ENCODE measurements around the gene PAPOLG. TPM values are rescaled to one million over a fixed set of nuclear protein-coding genes. Genes with fewer than 3 reads are reported as not detected.

Gene PAPOLG
- total RNA-seq, 5 donors from 2014 or later (not counting 1 experiment from before 2014, with no cell fraction given) = 20.6 to 34.8 (median 29.6) TPM

- Mint-ChIP-seq H3K36me3 (no peaks in the 10 kb centered on the region), H3K4me1 (peaks cover 0 to 4% (median 3%) of the 10 kb centered on the region in 3 donors), H3K27ac (no peak overlapping the region), H3K9me3 (no peaks in the 10 kb centered on the region), H3K4me3 (no peak overlapping the region), H3K27me3 (peaks cover 0 to 5% of the 10 kb centered on the region in 2 donors)
- Histone ChIP-seq H3K9me3 (no peaks in the 10 kb centered on the region), H3K27me3 (replicated peaks in 1 of 2; ENCODE audit: control insufficient read depth in 2 of 2, extremely low read depth in 1 of 2, insufficient read depth in 2 of 2, low read length in 1 of 2) (no peaks in the 10 kb centered on the region), H3K4me1 (ENCODE audit: control insufficient read depth in 1 of 2, extremely low read depth in 1 of 2, insufficient read depth in 2 of 2, low read length in 2 of 2) (no peaks in the 10 kb centered on the region), H3K36me3 (ENCODE audit: control insufficient read depth in 2 of 2, extremely low read depth in 1 of 2, insufficient read depth in 1 of 2, low read length in 1 of 2) (no peaks in the 10 kb centered on the region), H3K4me3 (ENCODE audit: control insufficient read depth in 1 of 2, extremely low read depth in 1 of 2, low read length in 1 of 2) (no peak overlapping the region), H3K27ac (ENCODE audit: low read length) (no peak overlapping the region)
- ATAC-seq (replicated peaks in 1 of 4) (no peak), DNase-seq (no peak)
- ChIA-PET CTCF (no interaction called here), POLR2A (interaction anchor here in 1 of 2 donors (0.7 kb wide), 1 partner anchor 848 kb away, joined by 3 read pairs; no protein-coding TSS in a partner anchor)
- WGBS (ENCODE audit: insufficient coverage) = 79% methylated on average over 7 of the region's 9 CpGs
Measured at GRCh38 chr2:60827369-60827768, 71.3 kb downstream of the PAPOLG start.

- H3K27me3 ChIP-seq (replicated peaks in 1 of 2; ENCODE audit: control insufficient read depth in 2 of 2, extremely low read depth in 1 of 2, insufficient read depth in 2 of 2, low read length in 1 of 2) = peaks cover 0 to 3% of the 10 kb centered on the region in 2 experiments
- no peaks in the 10 kb centered on the region for H3K4me1 ChIP-seq (ENCODE audit: control insufficient read depth in 1 of 2, extremely low read depth in 1 of 2, insufficient read depth in 2 of 2, low read length in 2 of 2)
- 80% methylated on average over 3 of the region's 4 CpGs for WGBS (ENCODE audit: insufficient coverage)
- CTCF ChIA-PET = no interaction called here
- Mint-ChIP-seq H3K4me1 (peaks cover 3 to 8% (median 4%) of the 10 kb centered on the region in 3 donors), H3K27ac (no peak overlapping the region), H3K27me3 (peaks cover 4 to 9% of the 10 kb centered on the region in 2 donors), H3K36me3 (no peaks in the 10 kb centered on the region), H3K4me3 (no peak overlapping the region), H3K9me3 (no peaks in the 10 kb centered on the region)
- H3K4me3 ChIP-seq (ENCODE audit: control insufficient read depth in 1 of 2, extremely low read depth in 1 of 2, low read length in 1 of 2) = no peak overlapping the region
- ATAC-seq (replicated peaks in 1 of 4) = no peak
- H3K9me3 ChIP-seq = no peaks in the 10 kb centered on the region
- DNase-seq = no peak
- POLR2A ChIA-PET = no interaction called here
- no peaks in the 10 kb centered on the region for H3K36me3 ChIP-seq (ENCODE audit: control insufficient read depth in 2 of 2, extremely low read depth in 1 of 2, insufficient read depth in 1 of 2, low read length in 1 of 2)
- H3K27ac ChIP-seq (ENCODE audit: low read length) = no peak overlapping the region
Measured at GRCh38 chr2:60830991-60831390, 74.9 kb downstream of the PAPOLG start.

- peaks cover 4 to 9% of the 10 kb centered on the region in 2 donors for H3K27me3 Mint-ChIP-seq
- no peak overlapping the region for H3K4me3 ChIP-seq (ENCODE audit: control insufficient read depth in 1 of 2, extremely low read depth in 1 of 2, low read length in 1 of 2)
- no peaks in the 10 kb centered on the region for H3K36me3 ChIP-seq (ENCODE audit: control insufficient read depth in 2 of 2, extremely low read depth in 1 of 2, insufficient read depth in 1 of 2, low read length in 1 of 2)
- peaks cover 0 to 3% of the 10 kb centered on the region in 2 experiments for H3K27me3 ChIP-seq (replicated peaks in 1 of 2; ENCODE audit: control insufficient read depth in 2 of 2, extremely low read depth in 1 of 2, insufficient read depth in 2 of 2, low read length in 1 of 2)
- no peaks in the 10 kb centered on the region for H3K9me3 ChIP-seq
- H3K27ac Mint-ChIP-seq = no peak overlapping the region
- no peak overlapping the region for H3K4me3 Mint-ChIP-seq
- no peaks in the 10 kb centered on the region for H3K4me1 ChIP-seq (ENCODE audit: control insufficient read depth in 1 of 2, extremely low read depth in 1 of 2, insufficient read depth in 2 of 2, low read length in 2 of 2)
- no peaks in the 10 kb centered on the region for H3K9me3 Mint-ChIP-seq
- H3K4me1 Mint-ChIP-seq = peaks cover 3 to 8% (median 3%) of the 10 kb centered on the region in 3 donors
- no peaks in the 10 kb centered on the region for H3K36me3 Mint-ChIP-seq
- CTCF ChIA-PET = no interaction called here
- no peak overlapping the region for H3K27ac ChIP-seq (ENCODE audit: low read length)
- POLR2A ChIA-PET = no interaction called here
- ATAC-seq (replicated peaks in 1 of 4) (no peak), DNase-seq (no peak)
Measured at GRCh38 chr2:60831921-60832320, 75.9 kb downstream of the PAPOLG start.

GRCh38 chr2:60832621-60833020, 76.6 kb downstream of the PAPOLG start:
- Histone ChIP-seq H3K4me3 (ENCODE audit: control insufficient read depth in 1 of 2, extremely low read depth in 1 of 2, low read length in 1 of 2) (no peak overlapping the region), H3K27ac (ENCODE audit: low read length) (no peak overlapping the region), H3K27me3 (replicated peaks in 1 of 2; ENCODE audit: control insufficient read depth in 2 of 2, extremely low read depth in 1 of 2, insufficient read depth in 2 of 2, low read length in 1 of 2) (peaks cover 0 to 3% of the 10 kb centered on the region in 2 experiments), H3K36me3 (ENCODE audit: control insufficient read depth in 2 of 2, extremely low read depth in 1 of 2, insufficient read depth in 1 of 2, low read length in 1 of 2) (no peaks in the 10 kb centered on the region), H3K9me3 (no peaks in the 10 kb centered on the region), H3K4me1 (ENCODE audit: control insufficient read depth in 1 of 2, extremely low read depth in 1 of 2, insufficient read depth in 2 of 2, low read length in 2 of 2) (no peaks in the 10 kb centered on the region)
- no peak overlapping the region for H3K27ac Mint-ChIP-seq
- H3K4me3 Mint-ChIP-seq = no peak overlapping the region
- no CpG with 5 or more reads among the region's 2 CpGs for WGBS (ENCODE audit: insufficient coverage)
- ChIA-PET POLR2A (no interaction called here), CTCF (interaction anchor here in 1 of 2 donors (0.6 kb wide), 1 partner anchor 10 kb away, joined by 4 read pairs; no protein-coding TSS in a partner anchor)
- DNase-seq = no peak
- H3K4me1 Mint-ChIP-seq = peaks cover 0 to 8% (median 0%) of the 10 kb centered on the region in 3 donors
- H3K36me3 Mint-ChIP-seq = no peaks in the 10 kb centered on the region
- H3K9me3 Mint-ChIP-seq = no peaks in the 10 kb centered on the region
- no peak for ATAC-seq (replicated peaks in 1 of 4)
- H3K27me3 Mint-ChIP-seq = peaks cover 4 to 9% of the 10 kb centered on the region in 2 donors

- no peaks in the 10 kb centered on the region for H3K9me3 Mint-ChIP-seq
- peaks cover 0 to 3% of the 10 kb centered on the region in 2 experiments for H3K27me3 ChIP-seq (replicated peaks in 1 of 2; ENCODE audit: control insufficient read depth in 2 of 2, extremely low read depth in 1 of 2, insufficient read depth in 2 of 2, low read length in 1 of 2)
- no peaks in the 10 kb centered on the region for H3K9me3 ChIP-seq
- H3K4me3 Mint-ChIP-seq = no peak overlapping the region
- ChIA-PET POLR2A (no interaction called here), CTCF (no interaction called here)
- H3K27ac ChIP-seq (ENCODE audit: low read length) = no peak overlapping the region
- no peak overlapping the region for H3K27ac Mint-ChIP-seq
- H3K4me1 Mint-ChIP-seq = peaks cover 0 to 8% (median 2%) of the 10 kb centered on the region in 3 donors
- DNase-seq (no peak), ATAC-seq (replicated peaks in 1 of 4) (no peak)
- 67% methylated on average over 1 of the region's 2 CpGs for WGBS (ENCODE audit: insufficient coverage)
- no peaks in the 10 kb centered on the region for H3K4me1 ChIP-seq (ENCODE audit: control insufficient read depth in 1 of 2, extremely low read depth in 1 of 2, insufficient read depth in 2 of 2, low read length in 2 of 2)
- peaks cover 4 to 9% of the 10 kb centered on the region in 2 donors for H3K27me3 Mint-ChIP-seq
- no peaks in the 10 kb centered on the region for H3K36me3 ChIP-seq (ENCODE audit: control insufficient read depth in 2 of 2, extremely low read depth in 1 of 2, insufficient read depth in 1 of 2, low read length in 1 of 2)
- no peaks in the 10 kb centered on the region for H3K36me3 Mint-ChIP-seq
- H3K4me3 ChIP-seq (ENCODE audit: control insufficient read depth in 1 of 2, extremely low read depth in 1 of 2, low read length in 1 of 2) = no peak overlapping the region
Measured at GRCh38 chr2:60834270-60834717, 78.2 kb downstream of the PAPOLG start.

GRCh38 chr2:60836491-60836890, 80.4 kb downstream of the PAPOLG start:
- ChIA-PET CTCF (interaction anchor here in 1 of 2 donors (0.6 kb wide), 1 partner anchor 479 kb away, joined by 3 read pairs; no protein-coding TSS in a partner anchor), POLR2A (no interaction called here)
- Histone ChIP-seq H3K27me3 (replicated peaks in 1 of 2; ENCODE audit: control insufficient read depth in 2 of 2, extremely low read depth in 1 of 2, insufficient read depth in 2 of 2, low read length in 1 of 2) (peaks cover 0 to 3% of the 10 kb centered on the region in 2 experiments), H3K36me3 (ENCODE audit: control insufficient read depth in 2 of 2, extremely low read depth in 1 of 2, insufficient read depth in 1 of 2, low read length in 1 of 2) (no peaks in the 10 kb centered on the region), H3K27ac (ENCODE audit: low read length) (no peak overlapping the region), H3K4me1 (ENCODE audit: control insufficient read depth in 1 of 2, extremely low read depth in 1 of 2, insufficient read depth in 2 of 2, low read length in 2 of 2) (peaks cover 0 to 9% of the 10 kb centered on the region in 2 experiments), H3K9me3 (no peaks in the 10 kb centered on the region), H3K4me3 (ENCODE audit: control insufficient read depth in 1 of 2, extremely low read depth in 1 of 2, low read length in 1 of 2) (no peak overlapping the region)
- ATAC-seq (replicated peaks in 1 of 4) = no peak
- Mint-ChIP-seq H3K36me3 (no peaks in the 10 kb centered on the region), H3K4me3 (no peak overlapping the region), H3K9me3 (no peaks in the 10 kb centered on the region), H3K4me1 (peaks cover 10 to 21% (median 15%) of the 10 kb centered on the region in 3 donors), H3K27ac (no peak overlapping the region), H3K27me3 (peaks cover 4 to 5% of the 10 kb centered on the region in 2 donors)
- WGBS (ENCODE audit: insufficient coverage) = no CpG with 5 or more reads among the region's 3 CpGs
- no peak for DNase-seq

Measured in T-cell (primary cell).